K562 treated with DMSO at 1 percent for 4 hours (cell line): ENCODE results near the gene MST1. TPM values are rescaled to one million over a fixed set of nuclear protein-coding genes. Genes with fewer than 3 reads are reported as not detected.

Source experiments
- total RNA-seq: library from RNA; unstranded; fragments of 300-600 nt; gene quantifications from 2 replicates; pipeline ENCODE4 v1.2.3, GENCODE V29; 2022; ENCODE audit not compliant: insufficient read depth

The MST1 gene
- total RNA-seq, result 3.2 and 3.6 TPM in 2 replicates

DNA sequence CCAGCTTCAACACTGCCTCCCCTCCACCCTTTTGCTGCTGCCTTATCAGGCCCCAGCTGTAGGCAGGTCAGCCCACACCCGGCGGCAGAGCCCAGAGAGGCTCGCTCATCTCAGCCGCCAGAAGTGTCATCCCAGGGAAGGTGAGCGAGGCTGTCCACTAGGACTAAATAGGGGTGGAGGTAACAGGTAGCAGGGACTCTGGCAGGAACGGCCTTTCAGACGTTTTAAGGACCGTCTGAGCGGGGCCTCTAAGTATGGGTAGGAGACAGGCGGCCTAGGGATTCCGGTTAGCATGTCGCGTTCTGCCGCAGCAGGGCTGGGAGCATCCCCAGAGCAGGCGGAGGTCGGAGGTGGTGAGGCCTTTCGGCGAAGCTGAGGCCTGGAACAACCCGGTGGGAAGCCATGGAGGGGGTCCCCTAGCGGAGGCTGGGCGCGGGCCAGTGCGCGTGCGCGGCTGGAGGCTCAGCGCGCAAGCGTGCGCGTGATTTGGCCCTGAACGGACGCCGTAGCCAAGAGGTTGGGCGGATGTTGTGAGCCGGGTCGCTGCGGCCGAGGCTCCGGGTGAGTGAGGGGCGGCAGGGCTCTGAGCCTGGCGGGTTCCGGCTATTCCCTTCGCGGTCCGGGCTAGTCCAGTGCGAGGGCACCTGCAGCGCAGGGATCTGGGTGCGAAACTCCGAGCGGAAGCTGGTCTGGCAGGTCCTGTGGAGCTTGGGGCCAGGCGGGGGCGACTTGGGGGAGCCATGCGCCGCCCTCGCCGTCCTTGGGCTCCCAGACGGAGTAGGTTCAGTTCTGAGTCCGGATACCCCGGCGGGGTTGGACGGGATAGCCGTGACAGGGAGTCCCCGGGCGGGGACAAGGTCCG, at the start of gene MST1, which contains the start of gene RNF123:
Gene MST1 (minus strand): TSS at position 429 of the 862 bp plus-strand sequence. CDS start 783 bp downstream, outside the sequence.
Gene RNF123 (plus strand): TSS at position 512 of the 862 bp plus-strand sequence. CDS start 1,609 bp downstream, outside the sequence.

DNA sequence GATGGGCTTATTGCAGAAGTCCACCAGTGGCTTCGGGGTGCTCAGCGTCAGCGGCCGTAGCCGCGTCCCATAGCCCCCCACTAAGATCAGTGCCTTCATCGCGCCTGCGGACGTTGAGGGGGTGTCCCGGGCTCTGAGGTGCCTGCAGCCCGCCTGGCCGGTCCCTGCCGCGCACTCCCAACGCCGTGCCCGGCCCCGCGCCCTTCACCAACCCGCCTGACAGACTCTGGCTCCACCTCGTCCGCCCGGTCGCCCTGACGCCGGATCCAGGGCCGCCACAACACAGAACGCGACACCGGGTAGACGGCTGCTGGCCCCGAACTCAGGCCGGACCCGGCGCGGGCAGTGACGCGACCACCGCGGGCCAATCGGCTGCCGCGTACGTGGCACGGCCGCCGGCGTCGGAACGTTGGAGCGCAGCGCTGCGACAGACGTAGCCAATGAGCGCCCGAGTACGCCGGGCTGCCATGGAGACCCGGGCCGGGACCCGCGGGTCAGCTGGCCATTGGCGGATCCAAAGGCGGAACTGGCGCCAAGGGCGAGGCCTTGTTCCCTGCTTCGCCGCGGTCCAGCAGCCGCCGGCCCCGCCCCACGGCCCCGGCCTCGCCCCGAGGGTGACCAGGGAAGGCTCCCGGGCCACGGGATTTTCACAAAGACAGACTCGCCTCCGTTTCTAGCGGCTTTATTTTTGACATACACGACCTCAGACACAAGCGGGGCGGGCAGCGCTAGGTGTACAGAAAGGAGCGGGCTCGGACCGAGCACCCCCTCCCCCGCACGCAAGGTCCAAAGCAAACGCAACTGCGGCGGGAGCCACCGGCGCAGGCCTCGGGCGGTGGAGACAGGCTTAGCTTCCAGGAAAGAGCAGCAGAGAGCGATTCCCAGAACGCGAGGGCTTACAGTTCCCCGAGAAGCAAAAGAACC, 34.6 kb upstream of the MST1 start, which contains the start of gene GMPPB:
Gene GMPPB (minus strand): TSS at position 324 of the 924 bp plus-strand sequence. CDS start 225 bp downstream, at position 99.

DNA sequence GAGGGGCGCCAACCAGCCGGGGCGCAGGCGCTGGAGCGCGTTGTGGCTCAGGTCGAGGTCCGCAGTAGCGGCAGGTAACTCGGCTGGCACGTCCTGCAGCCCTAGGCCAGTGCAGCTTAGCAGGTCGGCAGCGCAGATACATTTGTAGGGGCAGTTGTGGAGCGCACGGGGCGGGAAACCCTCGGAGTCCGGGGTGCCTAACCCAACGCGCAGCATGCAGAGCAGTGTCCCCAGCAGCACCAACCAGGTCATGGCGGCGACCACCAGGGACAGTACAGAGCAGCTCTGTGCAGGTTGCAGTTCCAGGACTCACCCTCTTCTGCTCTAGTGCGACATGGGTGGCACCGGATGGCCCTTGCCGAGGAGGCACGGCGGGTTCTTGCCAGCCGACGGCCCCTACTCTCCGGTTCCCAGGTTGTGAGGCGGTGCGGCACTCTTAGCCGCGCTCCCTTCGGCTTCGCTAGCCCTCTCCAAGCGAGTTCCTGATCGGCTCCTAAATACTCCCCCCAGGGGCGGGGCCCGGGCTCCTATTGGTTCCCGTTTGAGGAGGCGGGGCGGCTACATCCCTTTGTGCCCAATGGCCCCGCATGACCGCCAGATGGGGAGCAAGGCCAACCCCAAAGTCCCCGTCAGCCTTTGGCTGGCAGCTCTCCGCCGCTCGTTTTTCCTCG, 30.1 kb upstream of the MST1 start, which contains the start of gene AMIGO3:
Gene AMIGO3 (minus strand): TSS at position 471 of the 671 bp plus-strand sequence. CDS start 219 bp downstream, at position 252.

DNA sequence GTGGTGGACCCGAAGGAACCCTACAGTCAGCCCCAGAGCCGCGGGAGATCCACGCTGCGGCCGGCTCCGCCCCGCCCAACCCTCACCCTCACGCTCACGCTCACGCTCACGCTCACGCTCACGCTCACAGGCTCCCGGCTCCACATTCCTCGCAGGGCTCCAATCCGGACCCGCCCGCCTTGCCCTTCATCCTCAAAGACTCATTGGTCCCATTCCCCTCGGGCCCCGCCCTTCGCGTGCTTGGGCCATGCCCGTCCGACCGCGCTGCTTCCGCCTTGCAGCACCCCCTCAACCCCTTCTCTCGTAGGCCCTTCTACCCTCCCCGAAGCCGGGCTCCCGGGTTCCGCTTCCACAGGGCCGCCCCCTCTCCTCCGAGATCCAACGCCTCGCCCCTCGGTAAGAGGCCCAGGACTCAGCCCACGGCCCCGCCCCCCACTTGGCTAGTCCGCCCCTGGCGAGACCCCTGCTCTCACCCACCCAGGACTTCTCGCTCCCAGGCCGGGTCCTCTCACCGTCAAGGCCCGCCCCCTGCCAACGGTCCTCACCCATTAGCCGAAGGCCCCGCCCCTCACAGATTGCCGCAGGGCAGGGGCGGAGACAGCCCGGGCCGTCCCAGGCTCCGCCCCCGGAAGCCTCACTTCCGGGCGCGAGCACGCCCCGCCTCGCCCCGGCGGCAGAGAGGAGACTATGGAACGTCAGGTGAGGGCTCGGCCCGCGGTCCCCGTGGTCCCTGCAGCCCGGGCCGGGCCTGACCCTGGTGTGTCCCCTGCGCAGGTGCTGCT, 15.4 kb downstream of the MST1 start, which contains the start of gene APEH:
Gene APEH (plus strand): TSS at position 637 of the 782 bp plus-strand sequence. CDS start 51 bp downstream, at position 688.

Other genes with a start within 250 kb of the MST1 start
- gene DAG1, start 219.2 kb downstream of the MST1 start, total RNA-seq, result 10.8 and 14.5 TPM in 2 replicates
- gene BSN, start 135.0 kb downstream of the MST1 start, total RNA-seq, result 0.07 and 0.21 TPM in 2 replicates
- 124 and 159 TPM in 2 replicates for gene APEH, start 15.1 kb downstream of the MST1 start, total RNA-seq
- 28.8 and 30.5 TPM in 2 replicates for gene RNF123, start 83 bp upstream of the MST1 start, total RNA-seq
- 8.8 and 9.6 TPM in 2 replicates for gene AMIGO3, start 30.2 kb upstream of the MST1 start, total RNA-seq
- 15.8 and 18.0 TPM in 2 replicates for gene GMPPB, start 34.5 kb upstream of the MST1 start, total RNA-seq
- gene IP6K1, start 97.1 kb upstream of the MST1 start, total RNA-seq, result 23.4 and 31.7 TPM in 2 replicates
- gene CDHR4, start 110.4 kb upstream of the MST1 start, total RNA-seq, result not detected in 2 replicates
- gene INKA1, start 113.8 kb upstream of the MST1 start, total RNA-seq, result 1.3 and 2.2 TPM in 2 replicates
- 12.6 and 16.8 TPM in 2 replicates for gene UBA7, start 124.5 kb upstream of the MST1 start, total RNA-seq
- 20.6 and 23.4 TPM in 2 replicates for gene TRAIP, start 167.1 kb upstream of the MST1 start, total RNA-seq
- gene CAMKV, start 180.4 kb upstream of the MST1 start, total RNA-seq, result 0.25 TPM in 1 of 2 replicates, not detected in the other
- 2.8 and 9.8 TPM in 2 replicates for gene MST1R, start 214.4 kb upstream of the MST1 start, total RNA-seq
- gene MON1A, start 240.3 kb upstream of the MST1 start, total RNA-seq, result 11.2 and 14.9 TPM in 2 replicates